Bronchial epithelial cell (primary cell): Measurements from ENCODE around the gene LTBP1. TPM values are rescaled to one million over a fixed set of nuclear protein-coding genes. Genes with fewer than 3 reads are reported as not detected.
A peak's percentile ranks its signal among the peaks of the same experiment; 100 is the strongest.

ENCODE experiments used
- DNase-seq: peaks from one replicate; pipeline ENCODE4 v3.0.0-alpha.2; 2010; ENCODE audit warnings: low read depth
- FAIRE-seq: peaks from 2 replicates; lab custom pipeline; 2011; peaks lifted over from hg19 to GRCh38; lab: Jason Lieb, UNC
- H3K27me3 ChIP-seq: 2 replicates; pipeline ENCODE4 v1.5.1; 2011; ENCODE audit warnings: low read length; ENCODE audit not compliant: control insufficient read depth, insufficient read depth
- H3K36me3 ChIP-seq: 2 replicates; pipeline ENCODE4 v1.5.1; 2011; ENCODE audit warnings: low read length; ENCODE audit not compliant: control insufficient read depth, insufficient read depth
- H3K4me3 ChIP-seq: 2 replicates; pipeline ENCODE4 v1.5.1; 2011; ENCODE audit warnings: mild to moderate bottlenecking, low read depth, low read length, control low read depth
- total RNA-seq: library from RNA; depleted of rRNA; stranded (reverse); fragments of >200 nt; gene quantifications from 2 replicates; pipeline ENCODE4 v1.2.1, GENCODE V29; 2014
- TF ChIP-seq, protein P1 (sequence below): IDR thresholded peaks from 2 replicates; pipeline ENCODE4 v1.5.1; 2011; ENCODE audit warnings: mild to moderate bottlenecking, moderate library complexity, low read length, control low read depth, inconsistent platforms; ENCODE audit not compliant: insufficient read depth, severe bottlenecking

LTBP1 gene
- total RNA-seq, 1 donor from 2014 or later = 6.6 TPM

DNA sequence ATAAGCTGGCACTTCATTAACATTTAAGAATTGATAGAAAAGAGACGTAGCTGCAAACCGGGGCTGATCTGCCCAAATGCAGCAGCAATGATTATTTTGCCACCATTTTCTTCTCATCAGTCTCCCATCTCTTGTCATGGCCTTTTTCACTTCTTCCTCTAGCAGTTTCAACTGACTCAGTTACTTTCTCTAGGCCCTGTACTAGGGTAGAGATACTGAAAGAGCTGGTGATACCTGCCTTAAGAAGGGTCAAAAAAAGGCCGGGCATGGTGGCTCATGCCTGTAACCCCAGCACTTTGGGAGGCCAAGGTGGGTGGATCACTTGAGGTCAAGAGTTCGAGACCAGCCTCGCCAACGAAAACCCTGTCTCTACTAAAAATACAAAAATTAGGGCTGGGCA, 127.4 kb downstream of the LTBP1 start:
- no peak for FAIRE-seq
- Histone ChIP-seq H3K36me3 (no peaks in the 10 kb centered on the region), H3K27me3 (no peaks in the 10 kb centered on the region), H3K4me3 (no peak overlapping the region)
- DNase-seq = no peak
- TF ChIP-seq, protein P1, sequence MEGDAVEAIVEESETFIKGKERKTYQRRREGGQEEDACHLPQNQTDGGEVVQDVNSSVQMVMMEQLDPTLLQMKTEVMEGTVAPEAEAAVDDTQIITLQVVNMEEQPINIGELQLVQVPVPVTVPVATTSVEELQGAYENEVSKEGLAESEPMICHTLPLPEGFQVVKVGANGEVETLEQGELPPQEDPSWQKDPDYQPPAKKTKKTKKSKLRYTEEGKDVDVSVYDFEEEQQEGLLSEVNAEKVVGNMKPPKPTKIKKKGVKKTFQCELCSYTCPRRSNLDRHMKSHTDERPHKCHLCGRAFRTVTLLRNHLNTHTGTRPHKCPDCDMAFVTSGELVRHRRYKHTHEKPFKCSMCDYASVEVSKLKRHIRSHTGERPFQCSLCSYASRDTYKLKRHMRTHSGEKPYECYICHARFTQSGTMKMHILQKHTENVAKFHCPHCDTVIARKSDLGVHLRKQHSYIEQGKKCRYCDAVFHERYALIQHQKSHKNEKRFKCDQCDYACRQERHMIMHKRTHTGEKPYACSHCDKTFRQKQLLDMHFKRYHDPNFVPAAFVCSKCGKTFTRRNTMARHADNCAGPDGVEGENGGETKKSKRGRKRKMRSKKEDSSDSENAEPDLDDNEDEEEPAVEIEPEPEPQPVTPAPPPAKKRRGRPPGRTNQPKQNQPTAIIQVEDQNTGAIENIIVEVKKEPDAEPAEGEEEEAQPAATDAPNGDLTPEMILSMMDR = no peak

DNA sequence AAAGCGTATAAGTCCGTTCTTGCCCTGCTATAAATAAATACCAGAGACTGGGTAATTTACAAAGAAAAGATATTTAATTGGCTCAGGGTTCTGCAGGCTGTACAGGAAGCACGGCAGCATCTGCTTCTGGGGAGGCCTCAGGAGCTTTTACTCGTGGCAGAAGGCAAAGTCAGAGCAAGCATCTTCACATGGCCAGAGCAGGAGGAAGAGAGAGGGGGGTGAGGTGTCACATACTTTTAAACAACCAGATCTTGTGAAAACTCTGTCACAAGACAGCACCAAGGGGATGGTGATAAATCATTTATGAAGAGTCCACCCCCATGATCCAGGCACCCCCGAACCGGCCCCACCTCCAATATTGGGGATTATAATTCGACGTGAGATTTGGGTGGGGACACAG, 130.6 kb downstream of the LTBP1 start:
- TF ChIP-seq, protein P1 = no peak
- no peak for FAIRE-seq

DNA sequence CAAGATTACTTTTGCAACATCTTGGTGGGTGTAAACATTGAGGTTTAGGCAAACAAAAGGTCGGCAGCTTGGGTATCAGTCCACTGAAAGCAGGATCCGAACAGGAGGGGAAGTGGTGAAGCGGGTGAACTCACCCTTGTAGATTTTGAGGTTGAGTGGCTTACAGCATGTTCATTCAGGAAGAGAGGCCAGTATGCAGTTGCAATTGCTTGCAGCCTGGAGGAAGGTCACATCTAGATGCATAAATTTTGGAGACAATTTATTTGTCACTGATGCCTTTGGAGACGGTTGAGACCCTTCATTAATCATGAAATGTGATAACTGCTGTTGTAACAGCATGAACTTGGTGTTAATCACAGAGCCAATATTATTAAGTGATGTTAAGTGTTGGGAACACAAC, 131.1 kb downstream of the LTBP1 start:
- Histone ChIP-seq H3K27me3 (no peaks in the 10 kb centered on the region), H3K4me3 (no peak overlapping the region), H3K36me3 (no peaks in the 10 kb centered on the region)
- FAIRE-seq (no peak), DNase-seq (peak; percentile 72)
- TF ChIP-seq, protein P1 = no peak

More for the DNA sequence above, 130.6 kb downstream of the LTBP1 start:
- Histone ChIP-seq H3K4me3 (no peak overlapping the region), H3K27me3 (no peaks in the 10 kb centered on the region), H3K36me3 (no peaks in the 10 kb centered on the region)
- no peak for DNase-seq

DNA sequence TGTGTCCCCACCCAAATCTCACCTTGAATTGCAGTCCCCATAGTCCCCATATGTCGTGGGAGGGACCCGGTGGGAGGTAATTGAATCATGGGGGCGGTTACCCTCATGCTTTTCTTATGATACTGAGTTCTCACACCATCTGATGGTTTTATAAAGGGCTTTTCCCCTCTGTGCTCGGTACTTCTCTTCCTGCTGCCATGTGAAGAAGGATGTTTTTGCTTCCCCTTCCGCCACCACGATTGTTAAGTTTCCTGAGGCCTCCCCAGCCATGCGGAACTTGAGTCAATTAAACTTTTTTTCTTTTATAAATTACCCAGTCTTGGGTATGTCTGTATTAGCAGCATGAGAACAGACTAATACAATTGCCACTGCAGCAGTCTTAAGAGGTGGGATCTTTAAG, 134.9 kb downstream of the LTBP1 start:
- Histone ChIP-seq H3K4me3 (no peak overlapping the region), H3K27me3 (no peaks in the 10 kb centered on the region), H3K36me3 (no peaks in the 10 kb centered on the region)
- FAIRE-seq (no peak), DNase-seq (no peak)
- TF ChIP-seq, protein P1 = no peak

DNA sequence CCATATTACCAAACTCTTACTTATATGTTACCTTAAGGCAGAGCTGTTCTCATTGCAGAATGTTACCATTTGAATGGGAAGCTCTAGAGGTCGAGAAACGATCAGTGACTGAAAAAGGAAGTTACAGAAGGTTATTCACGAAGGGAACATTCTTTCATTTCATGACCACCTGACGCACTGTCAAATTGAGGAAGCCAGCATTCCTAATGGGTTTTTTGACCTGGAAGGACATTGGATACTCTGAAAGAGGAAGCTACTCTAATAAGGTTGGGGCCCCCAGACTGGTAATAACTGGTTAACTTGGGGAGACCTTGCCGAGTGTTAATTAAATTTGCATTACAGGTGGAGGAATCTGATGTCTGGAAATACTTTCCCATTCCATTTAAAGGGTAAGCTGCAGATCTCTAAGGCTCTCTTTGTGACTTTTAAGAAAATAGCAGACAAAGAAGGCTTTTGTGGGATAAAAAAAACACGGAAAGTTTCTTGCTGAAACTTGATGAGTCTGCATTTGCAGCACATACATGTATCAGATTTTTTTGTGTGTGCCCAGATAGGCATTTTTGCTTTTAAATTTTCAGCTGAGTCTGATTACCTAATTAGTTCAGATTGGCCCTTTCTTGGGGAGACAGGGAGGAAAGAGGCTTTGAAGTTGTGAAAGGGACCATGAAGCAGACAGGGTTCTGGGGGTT, 137.1 kb downstream of the LTBP1 start:
- Histone ChIP-seq H3K27me3 (no peaks in the 10 kb centered on the region), H3K4me3 (no peak overlapping the region), H3K36me3 (no peaks in the 10 kb centered on the region)
- TF ChIP-seq, protein P1 = no peak
- no peak for DNase-seq
- FAIRE-seq = no peak

DNA sequence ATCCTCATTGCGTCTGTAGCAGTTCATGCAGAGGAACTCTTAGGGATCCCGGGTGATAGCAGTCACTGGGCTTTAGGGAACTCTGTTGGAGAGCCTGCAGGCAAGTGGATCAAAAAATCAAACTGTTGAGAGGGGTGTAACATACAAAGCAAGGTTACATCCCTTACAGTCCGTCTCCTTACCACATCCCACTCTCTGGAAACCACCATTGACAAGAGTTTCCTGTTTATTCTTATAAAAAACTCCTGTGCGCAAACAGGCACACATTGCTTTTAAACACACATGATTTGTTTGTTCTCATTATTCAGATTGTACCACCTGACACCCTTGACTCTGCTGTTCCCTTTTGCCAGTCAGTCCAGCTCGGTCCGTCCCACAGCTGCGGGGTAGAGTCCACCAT, 137.7 kb downstream of the LTBP1 start:
- DNase-seq = no peak
- FAIRE-seq = no peak
- Histone ChIP-seq H3K36me3 (no peaks in the 10 kb centered on the region), H3K4me3 (no peak overlapping the region), H3K27me3 (no peaks in the 10 kb centered on the region)
- TF ChIP-seq, protein P1 = no peak
